ENCODE data around the gene STK39. TPM values are rescaled to one million over a fixed set of nuclear protein-coding genes. Genes with fewer than 3 reads are reported as not detected.

The STK39 gene
- total RNA-seq, 1 donor from 2014 or later = 63.7 TPM

GRCh38 chr2:168243061-168243460 is 4.3 kb downstream of the STK39 start:
- DNase-seq (ENCODE audit: low spot score) = no peak

- DNase-seq (ENCODE audit: low spot score) = no peak
Observed at GRCh38 chr2:168241746-168242145, 5.6 kb downstream of the STK39 start.

- DNase-seq (ENCODE audit: low spot score) = no peak
Observed at GRCh38 chr2:168241208-168241607, 6.2 kb downstream of the STK39 start.

- DNase-seq (ENCODE audit: low spot score) = no peak
Observed at GRCh38 chr2:168239281-168239680, 8.1 kb downstream of the STK39 start.

- no peak for DNase-seq (ENCODE audit: low spot score)
Observed at GRCh38 chr2:168237741-168238140, 9.7 kb downstream of the STK39 start.

- DNase-seq (ENCODE audit: low spot score) = no peak
Observed at GRCh38 chr2:168234407-168235085, 12.8 kb downstream of the STK39 start.

GRCh38 chr2:168233726-168234406 is 13.5 kb downstream of the STK39 start:
- no peak for DNase-seq (ENCODE audit: low spot score)

GRCh38 chr2:168233166-168233565 is 14.2 kb downstream of the STK39 start:
- DNase-seq (ENCODE audit: low spot score) = no peak

- no peak for DNase-seq (ENCODE audit: low spot score)
Observed at GRCh38 chr2:168231609-168232241, 15.7 kb downstream of the STK39 start.

GRCh38 chr2:168230389-168230788 is 17.0 kb downstream of the STK39 start:
- DNase-seq (ENCODE audit: low spot score) = no peak

- no peak for DNase-seq (ENCODE audit: low spot score)
Observed at GRCh38 chr2:168224346-168224745, 23.0 kb downstream of the STK39 start.

GRCh38 chr2:168222088-168222487 is 25.3 kb downstream of the STK39 start:
- no peak for DNase-seq (ENCODE audit: low spot score)

GRCh38 chr2:168220965-168221819 is 26.2 kb downstream of the STK39 start:
- no peak for DNase-seq (ENCODE audit: low spot score)

GRCh38 chr2:168217920-168218319 is 29.5 kb downstream of the STK39 start:
- no peak for DNase-seq (ENCODE audit: low spot score)

GRCh38 chr2:168216351-168217005 is 30.9 kb downstream of the STK39 start:
- DNase-seq (ENCODE audit: low spot score) = no peak

GRCh38 chr2:168215813-168216212 is 31.6 kb downstream of the STK39 start:
- no peak for DNase-seq (ENCODE audit: low spot score)

GRCh38 chr2:168212866-168213265 is 34.5 kb downstream of the STK39 start:
- DNase-seq (ENCODE audit: low spot score) = no peak

GRCh38 chr2:168212167-168212566 is 35.2 kb downstream of the STK39 start:
- no peak for DNase-seq (ENCODE audit: low spot score)

- DNase-seq (ENCODE audit: low spot score) = no peak
Observed at GRCh38 chr2:168211664-168212163, 35.7 kb downstream of the STK39 start.

- no peak for DNase-seq (ENCODE audit: low spot score)
Observed at GRCh38 chr2:168210895-168211570, 36.4 kb downstream of the STK39 start.

Measured in ureter (tissue), 1 donor.